Astrocyte of the spinal cord (primary cell): ENCODE results near the gene FAM227A.
A peak's percentile ranks its signal among the peaks of the same experiment; 100 is the strongest.
"Not testable (repeated sequence)": the region's sequence is repeated elsewhere in the genome, so short reads cannot be mapped to it uniquely, and the experiment has no call there.

Experiments
- DNase-seq: peaks from one replicate; pipeline ENCODE4 v3.0.0; 2011; ENCODE audit warnings: low read depth, low spot score
- H3K4me3 ChIP-seq: 2 replicates; pipeline ENCODE4 v1.5.1; 2011; ENCODE audit warnings: low read depth, mild to moderate bottlenecking, low read length, moderate library complexity
- in situ Hi-C: cut with HindIII; loops from 2 replicates; pipeline ENCODE4 v1.10.0; 2017; ENCODE audit warnings: low sequenced_read_pairs
- TF ChIP-seq, protein P1 (sequence below): IDR thresholded peaks from 2 replicates; pipeline ENCODE4 v1.5.1; 2012; ENCODE audit warnings: low read depth, mild to moderate bottlenecking, low read length, inconsistent platforms

Gene FAM227A

DNA sequence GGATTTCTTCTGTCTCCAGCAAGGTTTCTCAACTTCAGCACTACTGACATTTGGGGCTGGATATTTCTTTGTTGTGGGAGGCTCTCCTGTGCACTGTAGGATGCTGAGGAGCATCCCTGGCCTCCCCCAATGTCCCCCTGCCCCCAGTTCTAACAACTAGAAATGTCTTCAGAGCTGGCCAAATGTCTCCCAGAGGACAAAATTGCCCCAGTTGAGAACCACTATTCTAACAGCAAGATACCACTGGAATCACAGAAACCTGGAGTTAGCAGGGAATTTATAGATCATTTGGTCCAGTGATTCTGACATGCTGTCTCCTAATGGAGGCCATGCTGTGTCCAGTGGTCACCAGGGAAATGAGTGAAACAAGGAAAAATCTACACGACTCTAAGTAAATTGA lies 54.0 kb downstream of the FAM227A start:
- no peak overlapping the region for H3K4me3 ChIP-seq
- in situ Hi-C loops, result no loop called here
- DNase-seq, result no peak
- TF ChIP-seq, protein P1, sequence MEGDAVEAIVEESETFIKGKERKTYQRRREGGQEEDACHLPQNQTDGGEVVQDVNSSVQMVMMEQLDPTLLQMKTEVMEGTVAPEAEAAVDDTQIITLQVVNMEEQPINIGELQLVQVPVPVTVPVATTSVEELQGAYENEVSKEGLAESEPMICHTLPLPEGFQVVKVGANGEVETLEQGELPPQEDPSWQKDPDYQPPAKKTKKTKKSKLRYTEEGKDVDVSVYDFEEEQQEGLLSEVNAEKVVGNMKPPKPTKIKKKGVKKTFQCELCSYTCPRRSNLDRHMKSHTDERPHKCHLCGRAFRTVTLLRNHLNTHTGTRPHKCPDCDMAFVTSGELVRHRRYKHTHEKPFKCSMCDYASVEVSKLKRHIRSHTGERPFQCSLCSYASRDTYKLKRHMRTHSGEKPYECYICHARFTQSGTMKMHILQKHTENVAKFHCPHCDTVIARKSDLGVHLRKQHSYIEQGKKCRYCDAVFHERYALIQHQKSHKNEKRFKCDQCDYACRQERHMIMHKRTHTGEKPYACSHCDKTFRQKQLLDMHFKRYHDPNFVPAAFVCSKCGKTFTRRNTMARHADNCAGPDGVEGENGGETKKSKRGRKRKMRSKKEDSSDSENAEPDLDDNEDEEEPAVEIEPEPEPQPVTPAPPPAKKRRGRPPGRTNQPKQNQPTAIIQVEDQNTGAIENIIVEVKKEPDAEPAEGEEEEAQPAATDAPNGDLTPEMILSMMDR, result no peak

DNA sequence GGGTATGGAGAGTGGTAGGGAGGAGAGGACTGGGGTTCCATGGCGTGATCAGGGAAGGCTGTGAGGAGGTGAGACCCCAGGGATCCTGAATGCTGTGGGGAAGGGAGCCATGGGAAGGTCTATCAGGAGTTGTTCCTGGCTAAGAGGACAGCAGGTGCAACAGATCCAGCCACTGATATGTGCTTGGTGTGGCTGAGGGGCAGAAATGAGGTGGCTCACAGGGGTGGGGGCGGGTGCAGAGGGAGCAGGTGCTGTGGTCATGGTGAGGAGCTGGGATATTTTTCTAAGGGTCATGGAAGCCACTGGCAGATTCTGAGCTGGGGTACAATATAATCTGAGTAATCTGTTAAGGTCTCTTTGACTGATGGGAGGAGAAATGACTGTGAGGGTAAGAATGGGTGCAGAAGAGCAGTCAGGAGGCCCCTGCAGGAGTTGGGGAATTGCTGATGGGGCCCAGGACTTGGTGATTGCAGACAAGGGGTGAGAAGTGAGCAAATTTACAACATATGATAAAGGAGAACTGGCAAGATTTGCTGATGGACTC lies 54.9 kb downstream of the FAM227A start:
- TF ChIP-seq, protein P1, result no peak
- no peak for DNase-seq
- no peak overlapping the region for H3K4me3 ChIP-seq
- in situ Hi-C loops, result no loop called here

DNA sequence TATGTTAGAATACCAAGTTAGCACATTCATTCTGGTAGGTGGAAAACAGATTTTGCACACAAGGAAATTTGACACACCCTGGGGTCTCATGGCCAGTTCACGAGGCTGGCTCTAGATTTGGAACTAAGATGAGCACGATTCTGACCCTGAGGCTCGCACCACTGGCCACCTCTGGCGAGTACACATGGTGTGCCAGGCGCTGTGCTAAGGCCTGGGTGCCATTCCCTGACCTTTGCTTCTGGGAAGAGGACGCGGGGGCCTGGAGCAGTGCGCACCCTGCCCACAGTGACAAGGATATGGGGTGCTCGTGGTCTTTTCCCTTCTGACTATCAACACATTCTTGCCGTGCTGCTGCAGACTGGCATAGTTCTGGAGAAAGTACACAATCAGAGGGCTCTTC lies 56.7 kb downstream of the FAM227A start:
- TF ChIP-seq, protein P1, result no peak
- no peak for DNase-seq
- no peak overlapping the region for H3K4me3 ChIP-seq
- in situ Hi-C loops, result no loop called here

DNA sequence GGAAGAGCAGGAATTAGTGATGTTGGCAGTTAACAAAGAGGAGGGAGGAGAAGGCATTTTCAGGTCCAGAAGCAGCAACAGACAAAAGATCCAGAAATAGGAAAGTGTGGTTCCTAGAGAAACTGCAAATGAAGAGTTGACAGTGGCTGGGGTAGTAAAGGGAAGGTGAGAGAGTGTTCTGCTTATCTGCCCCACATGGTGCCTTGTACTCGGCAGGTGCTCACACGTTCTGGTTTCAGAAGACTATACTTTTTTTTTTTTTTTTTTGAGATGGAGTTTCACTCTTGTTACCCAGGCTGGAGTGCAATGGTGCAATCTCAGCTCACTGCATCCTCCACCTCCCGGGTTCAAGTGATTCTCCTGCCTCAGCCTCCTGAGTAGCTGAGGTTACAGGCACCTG lies 73.3 kb downstream of the FAM227A start:
- DNase-seq, in situ Hi-C loops, H3K4me3 ChIP-seq: not testable (repeated sequence)

- H3K4me3 ChIP-seq, result no peak overlapping the region
- DNase-seq, result no peak
- in situ Hi-C loops, result no loop called here
- TF ChIP-seq, protein P1, result no peak
These were observed 77.7 kb downstream of the FAM227A start for GRCh38 chr22:38578505-38578904.

DNA sequence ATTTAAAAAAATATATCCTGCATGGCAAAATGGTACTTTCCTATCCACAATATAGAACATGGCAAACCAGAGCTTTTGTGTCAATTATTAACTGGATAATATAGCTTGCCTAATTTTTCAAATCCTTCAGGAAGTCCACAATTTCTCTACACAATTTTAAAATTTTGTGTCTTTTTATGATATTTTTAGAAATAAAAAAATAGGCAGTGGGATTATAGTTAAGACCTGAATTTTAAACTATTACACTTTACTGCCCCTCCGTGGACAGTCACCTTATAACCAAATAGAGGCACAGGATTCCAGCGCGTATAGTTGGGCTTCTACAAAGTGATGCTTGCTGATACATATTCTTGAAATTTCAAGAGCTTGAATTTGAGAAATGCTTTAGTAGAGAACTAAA lies 84.1 kb downstream of the FAM227A start:
- TF ChIP-seq, protein P1, result peak; percentile 55
- no peak overlapping the region for H3K4me3 ChIP-seq
- in situ Hi-C loops, result no loop called here
- DNase-seq, result peak; percentile 63

DNA sequence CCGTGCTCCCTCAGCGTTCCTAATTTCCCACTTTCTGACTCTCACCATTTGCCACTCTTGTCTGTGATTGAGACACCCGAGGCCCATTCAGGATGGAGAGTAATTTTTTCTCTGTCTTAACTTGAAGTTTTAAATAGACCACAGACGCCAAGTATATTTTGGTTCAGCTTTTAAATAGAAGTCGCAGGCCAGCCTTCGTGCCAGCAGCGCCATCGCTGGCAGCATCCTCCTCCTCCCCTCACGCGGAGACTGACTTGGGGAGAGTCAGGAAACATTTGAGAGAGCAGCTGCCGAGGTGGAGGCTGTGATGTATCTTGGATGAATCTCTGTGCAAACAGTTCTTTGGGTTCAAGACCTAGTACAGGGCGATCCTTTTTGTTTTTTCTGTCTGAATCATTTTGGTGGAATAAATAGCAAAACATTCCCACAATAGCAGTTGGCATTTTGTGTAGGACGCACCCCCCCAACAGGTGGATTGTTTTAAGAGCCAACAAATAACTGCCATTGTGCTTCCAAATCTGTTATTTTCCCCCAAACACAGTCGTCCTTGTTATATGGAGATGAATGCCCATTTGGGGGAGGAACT lies 85.3 kb downstream of the FAM227A start:
- TF ChIP-seq, protein P1, result peak; percentile 21
- in situ Hi-C loops, result no loop called here
- peak; percentile 21 for DNase-seq
- peak overlapping the region; percentile 72 for H3K4me3 ChIP-seq
